ENCODE results near the gene SREBF2.

- TF ChIP-seq CTCF (IDR thresholded peaks at IDR 0.05), result no peak
- no peak for TF ChIP-seq POLR2A (IDR thresholded peaks at IDR 0.05)
These were observed 6.1 kb downstream of the SREBF2 start for GRCh38 chr22:41838842-41839618.

All from lower leg skin (tissue), 3 donors.